ENCODE results near the gene C1orf115. TPM values are rescaled to one million over a fixed set of nuclear protein-coding genes. Genes with fewer than 3 reads are reported as not detected.
"Not testable (repeated sequence)": the region's sequence is repeated elsewhere in the genome, so short reads cannot be mapped to it uniquely, and the experiment has no call there.

The C1orf115 gene
- total RNA-seq, 1 experiment from 2014 or later = 5.7 TPM

DNA sequence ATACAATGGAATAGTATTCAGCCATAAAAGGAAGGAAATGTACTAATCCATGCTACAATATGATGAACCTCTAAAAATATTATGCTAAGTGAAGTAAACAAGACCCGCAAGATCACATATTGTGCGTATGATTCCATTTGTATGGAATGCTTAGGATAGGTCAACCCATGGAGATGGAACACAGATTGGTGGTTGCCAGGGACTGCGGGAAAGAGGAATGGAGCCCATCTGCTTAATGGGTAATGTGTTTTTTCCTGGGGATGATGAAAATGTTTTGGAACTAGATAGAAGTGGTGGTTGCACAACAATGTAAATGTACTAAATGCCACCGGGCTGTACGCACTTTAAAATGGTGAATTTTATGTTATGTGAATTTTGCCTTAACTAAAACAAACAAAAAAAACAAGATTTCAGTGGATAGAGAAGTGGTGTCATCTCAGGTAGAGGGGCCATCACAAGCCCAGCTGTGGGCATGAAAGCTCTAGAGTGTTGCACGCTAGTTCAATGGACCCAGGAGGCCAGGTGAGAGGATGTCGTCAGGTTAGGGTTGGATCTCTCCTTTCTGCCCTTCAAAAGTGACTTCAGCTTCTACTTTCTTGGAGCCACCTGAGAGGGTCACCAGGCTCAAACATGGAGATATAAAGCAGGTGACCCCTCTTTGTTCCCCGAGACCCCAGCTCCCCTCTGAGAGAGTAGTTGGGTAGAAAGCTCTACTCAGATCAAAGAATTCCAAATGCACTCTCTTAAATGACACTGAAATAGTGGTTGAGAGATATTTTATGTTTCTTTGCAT is 2.5 kb downstream of the C1orf115 start:
- no peak for DNase-seq (ENCODE audit: extremely low read depth, low read depth)

GRCh38 chr1:220694866-220695382 is 4.8 kb downstream of the C1orf115 start:
- DNase-seq (ENCODE audit: extremely low read depth, low read depth) = no peak

DNA sequence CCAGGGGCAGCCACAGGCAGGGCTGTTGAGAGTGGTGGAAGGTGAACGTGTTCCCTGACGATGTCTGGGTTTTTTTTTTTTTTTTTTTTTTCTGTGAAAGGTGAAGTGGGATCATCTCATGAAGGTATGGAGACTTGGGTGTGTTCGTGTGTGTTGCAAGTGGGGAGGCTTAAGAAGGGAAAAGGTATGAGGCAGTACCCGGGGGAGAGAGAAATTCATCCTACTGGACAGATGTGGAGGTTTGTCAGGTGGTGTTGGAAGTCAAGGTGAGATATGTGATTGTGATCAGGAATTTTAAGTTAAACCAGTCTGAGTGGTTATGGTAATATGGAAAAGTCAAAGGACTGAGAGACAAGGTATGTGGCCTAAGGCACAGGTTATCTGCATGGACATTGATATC is 5.3 kb downstream of the C1orf115 start:
- no peak for DNase-seq (ENCODE audit: extremely low read depth, low read depth)

GRCh38 chr1:220696226-220696862 is 6.2 kb downstream of the C1orf115 start:
- DNase-seq (ENCODE audit: extremely low read depth, low read depth) = no peak

DNA sequence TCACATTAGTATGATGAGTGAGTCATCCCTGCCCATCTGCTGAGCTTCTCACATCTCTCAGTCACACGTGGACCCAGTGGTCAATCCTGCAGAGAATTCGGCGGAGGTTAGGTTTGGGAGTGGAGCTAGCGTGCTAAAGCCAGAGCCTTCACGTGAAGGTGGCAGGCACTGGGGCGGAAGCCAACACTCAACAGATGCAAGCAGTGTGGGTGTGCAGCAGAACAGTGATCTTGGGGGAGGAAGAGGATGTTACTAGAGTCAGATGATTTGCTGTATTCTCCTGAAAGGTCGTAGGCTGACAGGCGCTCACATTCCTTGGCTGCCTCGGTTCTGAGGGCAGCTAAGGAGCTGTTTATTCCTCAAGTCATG is 6.7 kb downstream of the C1orf115 start:
- no peak for DNase-seq (ENCODE audit: extremely low read depth, low read depth)

- DNase-seq (ENCODE audit: extremely low read depth, low read depth) = no peak
Measured at GRCh38 chr1:220697326-220697725, 7.2 kb downstream of the C1orf115 start.

DNA sequence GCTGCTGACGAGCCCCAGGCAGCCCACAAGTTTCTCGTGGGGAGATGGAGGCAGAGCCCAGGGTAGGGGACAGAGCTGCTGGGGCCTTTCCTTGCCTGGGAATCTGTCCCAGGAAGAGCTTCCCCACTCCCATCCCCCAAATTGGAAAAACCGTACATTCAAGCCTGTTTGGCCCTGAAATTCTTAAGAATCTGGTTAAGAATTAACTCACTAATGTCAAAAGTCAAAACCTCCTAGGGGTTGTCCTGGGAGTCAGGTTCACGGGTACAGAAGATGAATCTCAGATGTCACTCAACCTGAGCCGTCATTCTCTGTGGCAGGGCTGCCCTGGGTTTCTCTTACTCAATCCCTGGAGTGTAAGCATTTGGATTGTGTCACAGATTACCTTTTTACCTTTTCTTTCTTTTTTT is 8.4 kb downstream of the C1orf115 start:
- no peak for DNase-seq (ENCODE audit: extremely low read depth, low read depth)

GRCh38 chr1:220699044-220699443 is 8.9 kb downstream of the C1orf115 start:
- no peak for DNase-seq (ENCODE audit: extremely low read depth, low read depth)

GRCh38 chr1:220700556-220701179 is 10.5 kb downstream of the C1orf115 start:
- DNase-seq (ENCODE audit: extremely low read depth, low read depth) = no peak

DNA sequence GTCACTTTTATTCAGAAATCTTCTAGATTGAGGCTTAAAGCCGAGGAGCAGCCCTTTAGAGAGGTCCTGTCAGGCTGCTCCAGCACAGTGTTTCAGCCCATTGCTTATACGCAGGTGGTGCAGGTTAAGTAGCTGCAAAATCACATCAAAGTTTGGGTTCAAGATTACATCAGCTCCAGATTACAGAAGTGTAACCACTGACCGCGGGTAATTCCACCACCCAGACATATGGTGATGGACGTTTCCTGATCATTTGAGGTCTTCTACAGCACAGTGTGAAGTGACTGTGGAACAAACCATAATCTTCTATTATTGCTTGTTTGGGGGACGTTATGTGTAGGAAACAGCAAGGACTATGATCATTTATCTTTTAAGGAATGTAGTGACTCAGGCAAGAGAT is 11.8 kb downstream of the C1orf115 start:
- DNase-seq (ENCODE audit: extremely low read depth, low read depth) = no peak

DNA sequence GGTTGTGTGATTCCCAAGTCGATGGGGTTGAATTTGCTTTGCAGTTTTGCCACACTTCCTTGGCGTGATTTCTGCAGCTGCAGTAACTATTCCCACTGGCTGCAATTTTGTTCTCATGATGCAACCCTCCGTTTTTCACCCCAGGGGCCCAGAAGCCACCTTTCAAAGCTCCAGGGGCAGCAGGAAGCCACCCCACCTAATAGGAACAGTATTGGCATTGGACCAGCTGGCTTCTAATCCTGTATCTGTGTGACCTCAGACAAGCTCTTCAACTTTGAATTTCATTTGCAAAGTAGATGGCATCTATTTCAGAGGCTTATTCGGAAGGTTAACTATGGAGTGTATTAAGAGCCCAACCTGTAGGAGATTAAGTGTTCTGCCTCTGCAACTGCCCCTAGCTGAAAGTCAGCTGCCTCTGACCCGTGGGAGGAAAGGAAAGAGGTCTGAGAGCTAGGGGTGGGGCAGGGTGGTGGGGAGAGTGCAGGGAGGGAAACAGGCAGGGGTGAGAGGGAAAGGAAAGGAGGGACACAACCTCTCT is 12.6 kb downstream of the C1orf115 start:
- DNase-seq (ENCODE audit: extremely low read depth, low read depth) = no peak

- no peak for DNase-seq (ENCODE audit: extremely low read depth, low read depth)
Measured at GRCh38 chr1:220703305-220703704, 13.1 kb downstream of the C1orf115 start.

DNA sequence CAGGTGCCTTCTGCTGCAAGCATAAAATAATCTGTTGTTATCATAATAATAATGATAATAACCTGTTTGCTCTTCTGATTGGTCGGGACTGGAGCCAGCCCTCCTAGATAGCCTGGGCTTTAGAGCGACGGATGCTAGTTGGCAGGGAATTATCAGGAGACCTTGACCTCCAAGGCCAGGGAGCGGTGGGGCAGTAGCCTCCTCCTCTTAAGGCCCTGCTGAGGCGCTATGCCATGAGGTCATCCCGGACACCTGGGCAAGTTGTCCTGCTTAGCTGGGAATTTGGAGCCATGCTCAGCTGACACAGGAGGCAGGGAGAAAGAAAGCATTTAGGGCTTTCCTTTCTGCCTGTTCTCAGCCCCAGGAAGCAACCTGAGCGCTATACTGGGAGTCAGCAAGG is 15.6 kb downstream of the C1orf115 start:
- no peak for DNase-seq (ENCODE audit: extremely low read depth, low read depth)

DNA sequence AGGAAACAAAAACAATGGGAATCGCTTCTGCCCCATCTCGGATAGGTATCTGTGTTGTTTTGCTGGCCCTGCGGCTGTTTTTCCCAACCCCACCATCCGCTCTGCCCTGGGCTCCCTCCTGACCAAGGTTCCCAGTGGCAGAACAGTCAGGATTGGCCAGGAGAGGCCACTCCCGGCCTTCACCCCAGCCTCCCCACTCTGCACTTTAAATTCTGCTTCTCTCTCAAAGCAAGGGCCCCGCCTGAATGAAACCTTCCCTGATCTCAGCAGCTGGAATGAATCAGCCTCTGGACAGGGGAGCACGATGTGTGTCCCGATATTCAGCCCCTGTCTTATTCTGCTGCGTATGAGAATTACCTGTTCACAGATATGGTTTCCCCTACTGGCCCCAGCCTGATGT is 16.3 kb downstream of the C1orf115 start:
- DNase-seq (ENCODE audit: extremely low read depth, low read depth) = no peak

GRCh38 chr1:220707160-220707559 is 17.0 kb downstream of the C1orf115 start:
- DNase-seq (ENCODE audit: extremely low read depth, low read depth) = no peak

GRCh38 chr1:220708244-220708643 is 18.1 kb downstream of the C1orf115 start:
- no peak for DNase-seq (ENCODE audit: extremely low read depth, low read depth)

- DNase-seq (ENCODE audit: extremely low read depth, low read depth) = no peak
Measured at GRCh38 chr1:220708936-220709801, 19.0 kb downstream of the C1orf115 start.

DNA sequence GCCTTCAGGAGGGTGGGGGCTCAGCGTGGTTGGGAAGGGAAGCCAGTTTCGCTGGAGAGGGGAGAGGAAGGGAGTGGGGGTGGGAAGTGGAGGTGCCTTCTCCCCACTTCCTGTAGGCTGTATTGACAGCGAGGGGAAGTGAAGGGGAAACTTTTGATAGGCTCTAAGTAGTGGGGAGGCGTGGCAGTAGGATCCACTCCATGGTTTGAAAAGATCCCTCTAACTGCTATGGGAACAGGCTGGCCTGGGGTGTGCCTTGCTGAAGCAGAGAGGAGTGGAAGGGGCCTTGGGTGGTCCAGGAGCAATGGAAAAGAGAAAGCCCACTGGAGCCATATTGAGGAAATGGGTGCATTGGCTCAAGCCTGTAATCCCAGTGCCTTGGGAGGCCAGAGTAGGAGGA is 20.2 kb downstream of the C1orf115 start:
- DNase-seq (ENCODE audit: extremely low read depth, low read depth) = no peak

DNA sequence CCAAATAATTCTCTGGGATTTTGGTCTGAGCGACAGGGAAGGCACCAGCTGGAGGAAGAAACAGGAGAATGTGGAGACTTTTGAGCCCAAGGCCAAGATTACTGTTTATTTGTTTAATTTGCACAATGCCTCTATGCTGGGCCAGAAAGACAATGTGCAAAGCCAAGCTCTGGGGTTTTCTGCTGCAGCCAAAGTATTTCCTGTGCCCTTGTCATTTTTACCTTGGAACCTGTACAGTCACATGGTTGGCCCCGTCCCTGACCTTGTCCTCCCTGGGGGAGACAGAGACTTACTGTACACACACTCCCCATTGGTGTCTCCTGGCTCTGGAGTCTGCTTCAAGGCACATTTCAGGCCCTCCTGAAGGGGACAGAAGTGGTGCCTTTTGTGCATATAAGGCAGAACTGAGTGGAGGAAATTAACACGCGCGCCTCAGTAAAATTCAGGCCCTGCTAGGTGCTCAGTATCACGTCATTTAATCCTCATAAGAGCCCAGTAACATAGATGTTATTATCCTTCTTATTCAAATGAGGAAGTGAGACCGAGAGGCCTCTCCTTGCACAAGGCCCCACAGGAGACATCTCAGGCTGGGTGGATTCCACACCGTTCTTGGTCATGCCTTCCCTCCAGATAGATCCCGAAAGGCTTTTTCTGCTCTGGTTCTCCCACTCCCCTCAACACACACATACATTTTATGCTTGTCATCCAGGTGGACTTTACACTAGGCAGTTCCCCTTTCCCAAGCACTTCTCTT is 21.1 kb downstream of the C1orf115 start:
- no peak for DNase-seq (ENCODE audit: extremely low read depth, low read depth)

DNA sequence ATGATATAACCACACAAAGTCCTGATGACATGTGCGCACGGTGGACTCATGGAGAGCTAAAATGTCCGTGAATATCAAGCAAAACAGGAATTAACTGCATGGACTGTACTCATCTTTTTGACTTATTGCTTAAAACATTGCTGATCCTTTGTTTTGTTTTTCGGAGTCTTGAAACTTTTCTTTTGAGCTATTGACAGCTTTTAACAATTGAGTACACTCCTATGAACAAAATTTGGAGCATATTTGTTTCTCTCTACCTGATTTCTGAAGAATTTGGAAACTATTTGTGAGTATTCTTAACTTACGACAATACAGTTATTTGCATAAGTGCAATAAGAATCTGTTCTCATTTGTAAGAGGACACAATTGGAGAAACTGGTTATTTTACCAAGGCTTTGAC is 25.8 kb downstream of the C1orf115 start:
- not testable (repeated sequence) for DNase-seq (ENCODE audit: extremely low read depth, low read depth)

Measured in NCI-H460 (cell line).